Activated CD4-positive, alpha-beta memory T cell treated with anti-CD3 and anti-CD28 coated beads, Interleukin-2, amount 10 ng/mL, durations not matched to agents 7 days and 5 days (primary cell): ENCODE data around the gene WFDC6. TPM values are rescaled to one million over a fixed set of nuclear protein-coding genes. Genes with fewer than 3 reads are reported as not detected.

Experiments used
- CTCF ChIA-PET: fragments of 350-600 bp; sonication (Branson Sonifier 250); formaldehyde crosslinking; loops from one replicate; lab custom pipeline; 2021; ENCODE audit warnings: antibody characterized with exemption, inconsistent platforms; lab: Charles Lee
- POLR2A ChIA-PET: fragments of 350-600 bp; sonication (Branson Sonifier 250); formaldehyde crosslinking; loops from one replicate; lab custom pipeline; 2021; ENCODE audit warnings: antibody characterized with exemption; lab: Charles Lee
- DNase-seq: peaks from one replicate; pipeline ENCODE4 v3.0.0-alpha.2; 2020
- H3K27ac Mint-ChIP-seq: one replicate; pipeline ENCODE4 v1.8.0; 2021; ENCODE audit warnings: mild to moderate bottlenecking, mixed read lengths
- H3K27me3 Mint-ChIP-seq: one replicate; pipeline ENCODE4 v1.8.0; 2021; ENCODE audit warnings: mixed read lengths
- H3K36me3 Mint-ChIP-seq: one replicate; pipeline ENCODE4 v1.8.0; 2021; ENCODE audit warnings: low read depth, mixed read lengths
- H3K4me1 Mint-ChIP-seq: one replicate; pipeline ENCODE4 v1.8.0; 2021; ENCODE audit warnings: mixed read lengths
- H3K4me3 Mint-ChIP-seq: one replicate; pipeline ENCODE4 v1.8.0; 2021; ENCODE audit warnings: mild to moderate bottlenecking, mixed read lengths
- H3K9me3 Mint-ChIP-seq: one replicate; pipeline ENCODE4 v1.8.0; 2021; ENCODE audit warnings: mixed read lengths
- total RNA-seq, 2 experiments: library from RNA; stranded (reverse); gene quantifications; one replicate each; pipeline ENCODE4 v1.2.3, GENCODE V29; 2021

Gene WFDC6
- total RNA-seq, 2 experiments from 2014 or later = not detected

- Mint-ChIP-seq H3K36me3 (no peaks in the 10 kb centered on the region), H3K9me3 (no peaks in the 10 kb centered on the region), H3K4me1 (no peaks in the 10 kb centered on the region), H3K27ac (no peak overlapping the region), H3K4me3 (no peak overlapping the region), H3K27me3 (peaks cover 41% of the 10 kb centered on the region)
- ChIA-PET POLR2A (no interaction called here), CTCF (no interaction called here)
- DNase-seq = no peak
Measured at GRCh38 chr20:45484676-45485075, 54.6 kb downstream of the WFDC6 start.

Other genes starting within 250 kb of the WFDC6 start
- not detected for gene RBPJL, start 232.6 kb downstream of the WFDC6 start, total RNA-seq
- gene MATN4, start 231.2 kb downstream of the WFDC6 start, total RNA-seq = 1 to 10 TPM in 1 of 2 experiments, under 1 TPM in 1; 0.83 to 1.5 TPM
- 10 to 100 TPM; 28.1 to 28.3 TPM for gene SDC4, start 191.1 kb downstream of the WFDC6 start, total RNA-seq
- 10 to 100 TPM; 22.1 to 24.2 TPM for gene SYS1, start 176.3 kb downstream of the WFDC6 start, total RNA-seq
- gene TP53TG5, start 161.2 kb downstream of the WFDC6 start, total RNA-seq = not detected
- gene DBNDD2, start 131.2 kb downstream of the WFDC6 start, total RNA-seq = 10 to 100 TPM; 11.4 to 13.1 TPM
- 10 to 100 TPM; 52.4 to 53.0 TPM for gene PIGT, start 123.3 kb downstream of the WFDC6 start, total RNA-seq
- gene WFDC2, start 69.7 kb downstream of the WFDC6 start, total RNA-seq = not detected
- not detected for gene SPINT3, start 23.9 kb downstream of the WFDC6 start, total RNA-seq
- not detected for gene EPPIN, start 7.9 kb upstream of the WFDC6 start, total RNA-seq
- gene WFDC8, start 39.8 kb upstream of the WFDC6 start, total RNA-seq = not detected
- gene WFDC10A, start 90.3 kb upstream of the WFDC6 start, total RNA-seq = not detected
- gene WFDC9, start 91.8 kb upstream of the WFDC6 start, total RNA-seq = not detected
- not detected for gene WFDC11, start 130.8 kb upstream of the WFDC6 start, total RNA-seq
- not detected for gene WFDC13, start 162.6 kb upstream of the WFDC6 start, total RNA-seq
- gene WFDC10B, start 165.5 kb upstream of the WFDC6 start, total RNA-seq = not detected
- not detected for gene SPINT4, start 182.9 kb upstream of the WFDC6 start, total RNA-seq